Endothelial cell of umbilical vein (primary cell): Measurements from ENCODE around the gene GANAB. TPM values are rescaled to one million over a fixed set of nuclear protein-coding genes. Genes with fewer than 3 reads are reported as not detected.

ENCODE experiments used
- BruUV-seq: library from RNA; stranded (reverse); fragments of 400-500 nt; replicated peaks from 2 replicates; lab custom pipeline; 2021; lab: Mats Ljungman, UMichigan
- CTCF ChIA-PET: fragments of 300-600, 350-600 bp; sonication (Branson Sonifier 250); formaldehyde crosslinking; loops from one replicate; lab custom pipeline; 2021; ENCODE audit warnings: antibody characterized with exemption, inconsistent platforms; lab: Charles Lee
- POLR2A ChIA-PET: fragments of 300-600, 350-600 bp; sonication (Branson Sonifier 250); formaldehyde crosslinking; loops from one replicate; lab custom pipeline; 2021; ENCODE audit warnings: antibody characterized with exemption, inconsistent platforms; lab: Charles Lee
- DNase-seq: peaks from one replicate; pipeline ENCODE4 v3.0.0-alpha.2; 2011; ENCODE audit warnings: low read depth, low spot score
- FAIRE-seq: peaks from 2 replicates; lab custom pipeline; 2011; peaks lifted over from hg19 to GRCh38; lab: Jason Lieb, UNC
- H2AFZ ChIP-seq: 2 replicates; pipeline ENCODE4 v1.6.0; 2012; ENCODE audit warnings: low read depth, low read length, control low read depth, inconsistent platforms
- H3K27ac ChIP-seq: 2 replicates; pipeline ENCODE4 v1.5.1; 2011; ENCODE audit warnings: low read depth, mild to moderate bottlenecking, control low read depth, low read length, moderate library complexity; ENCODE audit not compliant: insufficient read depth
- H3K27me3 ChIP-seq, 2 experiments: 2 replicates each; pipeline versions ENCODE4 v1.6.0 to v1.6.1; 2011; ENCODE audit warnings: low read length in 2 of 2, mixed read lengths in 1 of 2; ENCODE audit not compliant: control insufficient read depth in 2 of 2, insufficient read depth in 2 of 2
- H3K36me3 ChIP-seq, 2 experiments: 2 replicates in 1 of 2; 3 replicates in 1 of 2; pipeline ENCODE4 v1.5.1; 2011; ENCODE audit warnings: low read length in 2 of 2, mild to moderate bottlenecking in 1 of 2, moderate library complexity in 1 of 2; ENCODE audit not compliant: control insufficient read depth in 2 of 2, insufficient read depth in 2 of 2; ENCODE audit errors: extremely low read depth in 1 of 2
- H3K4me1 ChIP-seq: 3 replicates; pipeline ENCODE4 v1.5.1; 2011; ENCODE audit warnings: mild to moderate bottlenecking, low read length; ENCODE audit not compliant: control insufficient read depth, insufficient read depth; ENCODE audit errors: extremely low read depth
- H3K4me2 ChIP-seq: 2 replicates; pipeline ENCODE4 v1.6.1; 2011; ENCODE audit warnings: low read length, control low read depth, mixed read lengths; ENCODE audit not compliant: insufficient read depth
- H3K4me3 ChIP-seq, 3 experiments: fragments of 200-600 bp in 1 of 3; sonication (generic), shearing (Covaris generic) in 1 of 3; replicated peaks in 1 of 3; 2 replicates each; pipeline ENCODE4 v1.5.1; 2011 to 2016; ENCODE audit warnings: control low read depth in 3 of 3, low read length in 3 of 3, mild to moderate bottlenecking in 2 of 3, inconsistent platforms in 1 of 3, low read depth in 1 of 3, moderate library complexity in 1 of 3; ENCODE audit not compliant: insufficient read depth in 1 of 3
- H3K79me2 ChIP-seq: 2 replicates; pipeline ENCODE4 v1.6.0; 2012; ENCODE audit warnings: low read length, inconsistent platforms; ENCODE audit not compliant: control insufficient read depth, insufficient read depth
- H3K9ac ChIP-seq: replicated peaks from 2 replicates; pipeline ENCODE3; 2011; ENCODE audit warnings: low read length, control low read depth; ENCODE audit not compliant: insufficient read depth; ENCODE audit errors: extremely low read depth
- H3K9me1 ChIP-seq: replicated peaks from 3 replicates; pipeline ENCODE4 v1.6.0; 2011; ENCODE audit warnings: mild to moderate bottlenecking, low read length; ENCODE audit not compliant: control insufficient read depth, insufficient read depth; ENCODE audit errors: extremely low read depth
- H3K9me3 ChIP-seq: replicated peaks from 2 replicates; pipeline ENCODE4 v1.5.1; 2012; ENCODE audit warnings: low read length, inconsistent platforms; ENCODE audit not compliant: control insufficient read depth, insufficient read depth
- H4K20me1 ChIP-seq: replicated peaks from 2 replicates; pipeline ENCODE3; 2011; ENCODE audit warnings: mild to moderate bottlenecking, low read length; ENCODE audit not compliant: control insufficient read depth, insufficient read depth; ENCODE audit errors: extremely low read depth
- EZH2 ChIP-seq: IDR thresholded peaks from 2 replicates; pipeline ENCODE4 v1.6.1; 2012; ENCODE audit warnings: borderline replicate concordance, low read depth, mild to moderate bottlenecking, moderate library complexity, low read length, inconsistent platforms; ENCODE audit not compliant: severe bottlenecking
- FOS ChIP-seq: IDR thresholded peaks from 2 replicates; pipeline ENCODE4 v1.6.1; 2011; ENCODE audit warnings: mild to moderate bottlenecking, low read length, moderate library complexity, borderline replicate concordance; ENCODE audit not compliant: insufficient read depth
- GATA2 ChIP-seq: IDR thresholded peaks from 2 replicates; pipeline ENCODE4 v1.7.0; 2011; ENCODE audit warnings: low read depth, mild to moderate bottlenecking, moderate library complexity, mixed read lengths, low read length; ENCODE audit not compliant: insufficient read length, insufficient read depth
- JUN ChIP-seq: IDR thresholded peaks from 2 replicates; pipeline ENCODE4 v1.6.1; 2011; ENCODE audit warnings: borderline replicate concordance, low read depth; ENCODE audit not compliant: insufficient read length, insufficient read depth
- MYC ChIP-seq: IDR thresholded peaks from one replicate; pipeline ENCODE4 v1.6.1; 2011; ENCODE audit warnings: mild to moderate bottlenecking, low read depth, low read length
- POLR2A ChIP-seq: IDR thresholded peaks from 2 replicates; pipeline ENCODE4 v1.6.1; 2012; ENCODE audit warnings: low read depth, mild to moderate bottlenecking, control low read depth, low read length
- POLR2AphosphoS5 ChIP-seq: IDR thresholded peaks from 2 replicates; pipeline ENCODE4 v1.6.1; 2012; ENCODE audit warnings: low read depth, mild to moderate bottlenecking, control low read depth, low read length, moderate library complexity; ENCODE audit not compliant: insufficient read depth
- dilution Hi-C: fragments of 300-500 bp; cut with MboI; formaldehyde crosslinking; loops from one replicate; pipeline ENCODE4 v1.15.0; 2019; ENCODE audit warnings: low sequenced_read_pairs; ENCODE audit not compliant: extremely low pct_ligation_motif_present
- intact Hi-C: fragments of 100-400 bp; cut with micrococcal nuclease; formaldehyde crosslinking; loops from one replicate; pipeline ENCODE4 v1.10.0; 2022
- polyA plus RNA-seq, 4 experiments: library from polyadenylated mRNA; depleted of rRNA in 3 of 4; stranded (reverse) in 3 of 4; unstranded in 1 of 4; fragments of >200 nt; gene quantifications; 2 replicates each; pipeline versions ENCODE4 v1.2.1 to v1.2.3, GENCODE V29; 2011 to 2012; ENCODE audit warnings: missing spikeins in 1 of 4
- total RNA-seq: library from RNA; stranded (reverse); gene quantifications from 2 replicates; pipeline ENCODE4 v1.2.3, GENCODE V29; 2021
- TF ChIP-seq, protein P1 (sequence below): IDR thresholded peaks from 2 replicates; pipeline ENCODE4 v1.6.1; 2011; ENCODE audit not compliant: insufficient read depth, insufficient read length
- TF ChIP-seq, protein P2 (sequence below), 2 donors: IDR thresholded peaks; 1 replicate in 1 of 2; 2 replicates in 1 of 2; pipeline ENCODE4 v1.5.1; 2011; ENCODE audit warnings: low read length in 2 of 2, mild to moderate bottlenecking in 2 of 2, moderate library complexity in 2 of 2, control low read depth in 1 of 2, inconsistent platforms in 1 of 2, low read depth in 1 of 2; ENCODE audit not compliant: insufficient read depth in 1 of 2; ENCODE audit errors: extremely low read depth in 1 of 2

The GANAB gene
- total and polyA plus RNA-seq, 2 donors (not counting 3 experiments of a cell fraction or from before 2014, with no cell fraction given), result 389 to 455 TPM

DNA sequence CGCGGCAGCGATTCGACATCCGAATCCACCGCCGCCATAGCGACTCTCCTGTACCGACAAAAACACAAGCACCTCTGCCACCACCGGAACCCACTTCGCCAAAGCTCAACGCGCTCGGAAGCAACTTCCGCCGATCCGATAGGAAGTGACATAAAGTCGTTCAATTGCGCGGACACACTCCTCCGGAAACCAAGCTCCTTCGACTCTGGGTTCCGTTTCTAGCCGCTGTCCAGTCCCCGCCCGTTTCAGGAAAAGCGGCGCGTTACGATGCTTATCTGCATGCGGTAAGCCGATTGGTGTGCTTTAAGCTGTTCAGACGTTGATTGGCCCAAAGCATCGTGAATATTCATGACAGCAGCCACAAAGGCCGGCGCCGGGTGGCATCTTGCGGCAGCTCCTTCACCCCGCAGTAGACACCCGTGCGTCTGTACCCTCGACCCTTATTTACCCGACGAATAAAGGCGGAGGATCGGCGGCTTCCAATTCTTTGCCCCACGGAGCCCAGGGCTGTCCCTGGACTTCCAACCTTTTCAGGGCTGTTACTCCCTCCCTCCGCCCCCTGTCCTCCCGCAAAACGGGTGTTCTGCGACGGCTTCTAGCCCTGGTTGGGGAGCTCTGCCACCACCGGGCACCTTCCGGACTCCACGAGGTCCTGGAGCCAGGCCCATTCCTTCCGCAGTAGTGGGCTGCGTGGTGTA lies 54.8 kb downstream of the GANAB start, which contains the start of gene TUT1:
TSS of gene TUT1 (minus strand) at position 76 of the 698 bp plus-strand sequence. CDS start at position 38, 38 bp downstream.
- CTCF ChIA-PET, result interaction anchor here (0.6 to 4.5 kb wide), 25 partner anchors 9 to 290 kb away, joined by 3 to 52 read pairs (median 7); partner anchors contain the start of genes AHNAK, B3GAT3, C11orf98 and CSKMT
- Histone ChIP-seq H3K79me2 (peaks cover 13% of the 10 kb centered on the region), H3K9me1 (no peaks in the 10 kb centered on the region), H2AFZ (peak within 1 kb of the TSS; percentile 30), H3K27me3 (no peaks in the 10 kb centered on the region), H3K27ac (peak within 1 kb of the TSS; percentile 82), H4K20me1 (no peaks in the 10 kb centered on the region), H3K4me1 (peaks cover 18% of the 10 kb centered on the region), H3K9me3 (no peaks in the 10 kb centered on the region), H3K4me3 (peak within 1 kb of the TSS; percentile 67 to 87 (median 82)), H3K36me3 (peaks cover 26 to 30% of the 10 kb centered on the region in 2 experiments), H3K4me2 (peak within 1 kb of the TSS; percentile 78), H3K9ac (peak within 1 kb of the TSS; percentile 87)
- dilution Hi-C loops (no loop called here), intact Hi-C loops (loop anchor here (1.0 to 5.0 kb wide), 5 partner anchors 8 to 251 kb away; partner anchors contain the start of gene EML3)
- TSS peak; percentile 99 for BruUV-seq
- POLR2A ChIA-PET, result interaction anchor here (0.7 to 3.7 kb wide), 20 partner anchors 10 to 250 kb away, joined by 3 to 75 read pairs (median 6); partner anchors contain the start of genes B3GAT3, C11orf98, CSKMT and EEF1G
- FAIRE-seq (peak; percentile 100), DNase-seq (peak; percentile 99)
- no peak for TF ChIP-seq FOS
- peak; percentile 85 for TF ChIP-seq GATA2
- TF ChIP-seq POLR2A, result peak; percentile 99
- TF ChIP-seq POLR2AphosphoS5, result peak; percentile 98
- TF ChIP-seq, protein P1, sequence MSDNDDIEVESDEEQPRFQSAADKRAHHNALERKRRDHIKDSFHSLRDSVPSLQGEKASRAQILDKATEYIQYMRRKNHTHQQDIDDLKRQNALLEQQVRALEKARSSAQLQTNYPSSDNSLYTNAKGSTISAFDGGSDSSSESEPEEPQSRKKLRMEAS, result peak; percentile 43
- TF ChIP-seq, protein P2, sequence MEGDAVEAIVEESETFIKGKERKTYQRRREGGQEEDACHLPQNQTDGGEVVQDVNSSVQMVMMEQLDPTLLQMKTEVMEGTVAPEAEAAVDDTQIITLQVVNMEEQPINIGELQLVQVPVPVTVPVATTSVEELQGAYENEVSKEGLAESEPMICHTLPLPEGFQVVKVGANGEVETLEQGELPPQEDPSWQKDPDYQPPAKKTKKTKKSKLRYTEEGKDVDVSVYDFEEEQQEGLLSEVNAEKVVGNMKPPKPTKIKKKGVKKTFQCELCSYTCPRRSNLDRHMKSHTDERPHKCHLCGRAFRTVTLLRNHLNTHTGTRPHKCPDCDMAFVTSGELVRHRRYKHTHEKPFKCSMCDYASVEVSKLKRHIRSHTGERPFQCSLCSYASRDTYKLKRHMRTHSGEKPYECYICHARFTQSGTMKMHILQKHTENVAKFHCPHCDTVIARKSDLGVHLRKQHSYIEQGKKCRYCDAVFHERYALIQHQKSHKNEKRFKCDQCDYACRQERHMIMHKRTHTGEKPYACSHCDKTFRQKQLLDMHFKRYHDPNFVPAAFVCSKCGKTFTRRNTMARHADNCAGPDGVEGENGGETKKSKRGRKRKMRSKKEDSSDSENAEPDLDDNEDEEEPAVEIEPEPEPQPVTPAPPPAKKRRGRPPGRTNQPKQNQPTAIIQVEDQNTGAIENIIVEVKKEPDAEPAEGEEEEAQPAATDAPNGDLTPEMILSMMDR (IDR thresholded peaks at IDR 0.05; ENCODE audit: extremely low read depth in 1 of 2, insufficient read depth in 1 of 2, low read depth in 1 of 2, low read length in 2 of 2), result no peak
- TF ChIP-seq MYC, result peak; percentile 46
- TF ChIP-seq EZH2, result no peak
- TF ChIP-seq JUN, result no peak
